AG09309 (cell line): Measurements from ENCODE around the gene CACNA1C.

Source experiments
- DNase-seq: peaks from one replicate; pipeline ENCODE4 v3.0.0-alpha.2; 2010; ENCODE audit warnings: low read depth
- H3K4me3 ChIP-seq: 2 replicates; pipeline ENCODE4 v1.5.1; 2011; ENCODE audit warnings: mild to moderate bottlenecking, low read depth, low read length, moderate library complexity; ENCODE audit not compliant: control insufficient read depth
- CTCF ChIP-seq: IDR thresholded peaks from 2 replicates; pipeline ENCODE4 v1.5.1; 2011; ENCODE audit warnings: mild to moderate bottlenecking, low read depth, low read length, inconsistent platforms; ENCODE audit not compliant: insufficient read depth, control insufficient read depth; ENCODE audit errors: missing control alignments

Gene CACNA1C

GRCh38 chr12:2481346-2481745, 428.6 kb downstream of the CACNA1C start:
- DNase-seq, result no peak
- TF ChIP-seq CTCF, result no peak
- H3K4me3 ChIP-seq, result no peak overlapping the region

- no peak for TF ChIP-seq CTCF
- no peak for DNase-seq
- no peak overlapping the region for H3K4me3 ChIP-seq
Observed at GRCh38 chr12:2481951-2482350, 429.2 kb downstream of the CACNA1C start.

- DNase-seq, result no peak
- no peak for TF ChIP-seq CTCF
- H3K4me3 ChIP-seq, result no peak overlapping the region
Observed at GRCh38 chr12:2482938-2483660, 430.3 kb downstream of the CACNA1C start.

- no peak for DNase-seq
- TF ChIP-seq CTCF, result no peak
Observed at GRCh38 chr12:2483713-2484112, 430.9 kb downstream of the CACNA1C start.

GRCh38 chr12:2484141-2484776, 431.5 kb downstream of the CACNA1C start:
- H3K4me3 ChIP-seq, result no peak overlapping the region
- DNase-seq, result no peak
- no peak for TF ChIP-seq CTCF

More at GRCh38 chr12:2483713-2484112, 430.9 kb downstream of the CACNA1C start:
- no peak overlapping the region for H3K4me3 ChIP-seq

- no peak for TF ChIP-seq CTCF
- H3K4me3 ChIP-seq, result no peak overlapping the region
- DNase-seq, result no peak
Observed at GRCh38 chr12:2485681-2486080, 432.9 kb downstream of the CACNA1C start.
